NCI-H1930 (cell line): ENCODE results near the gene CLPTM1.
"Not testable (repeated sequence)": the region's sequence is repeated elsewhere in the genome, so short reads cannot be mapped to it uniquely, and the experiment has no call there.

Experiments used
- DNase-seq, 2 experiments: peaks; one replicate each; lab custom pipeline; 2025; lab: John Stamatoyannopoulos, UW

Gene CLPTM1

DNA sequence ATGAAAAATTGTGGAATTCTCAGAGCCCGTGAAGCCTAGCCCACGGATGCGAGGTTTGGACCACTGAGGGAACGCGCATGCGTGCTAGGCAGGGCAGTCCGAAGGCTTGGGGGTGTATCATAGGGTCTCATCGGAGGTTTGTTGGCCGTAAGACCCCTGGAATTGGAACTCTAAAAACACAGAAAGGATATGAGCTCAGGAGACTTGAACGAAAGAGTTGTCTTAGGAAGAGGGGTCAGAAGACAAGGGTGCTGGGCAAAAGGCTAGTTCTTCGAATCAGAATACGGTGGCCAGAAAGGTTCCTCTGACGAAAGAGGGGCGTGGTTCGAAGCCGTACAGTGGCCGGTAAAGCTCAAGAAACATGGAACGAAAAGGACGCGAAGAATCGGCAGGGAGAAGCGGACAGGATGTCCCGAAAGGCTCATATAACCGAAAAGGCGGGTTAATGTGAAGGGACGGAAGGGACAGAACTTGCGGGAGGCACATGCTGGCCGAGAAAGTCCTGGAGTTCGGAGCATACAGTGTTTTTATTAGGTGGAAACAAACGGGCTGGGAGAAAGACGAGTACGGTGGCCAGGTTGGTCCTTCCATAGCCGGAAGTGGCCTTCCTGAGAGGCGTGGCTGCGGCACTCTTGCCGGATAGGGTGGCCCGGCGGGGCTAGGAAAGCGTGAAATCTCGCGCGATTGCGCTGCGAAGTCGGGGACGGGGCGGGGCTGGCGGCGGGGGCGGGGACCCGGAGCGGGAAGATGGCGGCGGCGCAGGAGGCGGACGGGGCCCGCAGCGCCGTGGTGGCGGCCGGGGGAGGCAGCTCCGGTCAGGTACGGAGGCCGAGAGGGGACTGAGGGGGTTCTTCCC lies at the start of gene CLPTM1:
CLPTM1 (plus strand) TSS at position 732 of the 856 bp plus-strand sequence; CDS start at position 748, 16 bp downstream.
- peak; percentile 97 to 98 for DNase-seq

DNA sequence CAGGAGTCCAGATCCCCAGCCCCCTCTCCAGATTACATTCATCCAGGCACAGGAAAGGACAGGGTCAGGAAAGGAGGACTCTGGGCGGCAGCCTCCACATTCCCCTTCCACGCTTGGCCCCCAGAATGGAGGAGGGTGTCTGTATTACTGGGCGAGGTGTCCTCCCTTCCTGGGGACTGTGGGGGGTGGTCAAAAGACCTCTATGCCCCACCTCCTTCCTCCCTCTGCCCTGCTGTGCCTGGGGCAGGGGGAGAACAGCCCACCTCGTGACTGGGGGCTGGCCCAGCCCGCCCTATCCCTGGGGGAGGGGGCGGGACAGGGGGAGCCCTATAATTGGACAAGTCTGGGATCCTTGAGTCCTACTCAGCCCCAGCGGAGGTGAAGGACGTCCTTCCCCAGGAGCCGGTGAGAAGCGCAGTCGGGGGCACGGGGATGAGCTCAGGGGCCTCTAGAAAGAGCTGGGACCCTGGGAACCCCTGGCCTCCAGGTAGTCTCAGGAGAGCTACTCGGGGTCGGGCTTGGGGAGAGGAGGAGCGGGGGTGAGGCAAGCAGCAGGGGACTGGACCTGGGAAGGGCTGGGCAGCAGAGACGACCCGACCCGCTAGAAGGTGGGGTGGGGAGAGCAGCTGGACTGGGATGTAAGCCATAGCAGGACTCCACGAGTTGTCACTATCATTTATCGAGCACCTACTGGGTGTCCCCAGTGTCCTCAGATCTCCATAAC lies 49.6 kb upstream of the CLPTM1 start, which contains the start of gene APOE:
APOE (plus strand) TSS at position 360 of the 724 bp plus-strand sequence. CDS start 829 bp downstream, outside the sequence.
- DNase-seq, result no peak

DNA sequence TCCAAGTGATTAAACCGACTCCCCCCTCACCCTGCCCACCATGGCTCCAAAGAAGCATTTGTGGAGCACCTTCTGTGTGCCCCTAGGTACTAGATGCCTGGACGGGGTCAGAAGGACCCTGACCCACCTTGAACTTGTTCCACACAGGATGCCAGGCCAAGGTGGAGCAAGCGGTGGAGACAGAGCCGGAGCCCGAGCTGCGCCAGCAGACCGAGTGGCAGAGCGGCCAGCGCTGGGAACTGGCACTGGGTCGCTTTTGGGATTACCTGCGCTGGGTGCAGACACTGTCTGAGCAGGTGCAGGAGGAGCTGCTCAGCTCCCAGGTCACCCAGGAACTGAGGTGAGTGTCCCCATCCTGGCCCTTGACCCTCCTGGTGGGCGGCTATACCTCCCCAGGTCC lies 47.6 kb upstream of the CLPTM1 start:
- DNase-seq, result no peak

GRCh38 chr19:44908074-44908835 lies 46.9 kb upstream of the CLPTM1 start:
- no peak for DNase-seq

GRCh38 chr19:44908836-44909261 lies 46.3 kb upstream of the CLPTM1 start:
- no peak for DNase-seq

GRCh38 chr19:44909775-44910174 lies 45.4 kb upstream of the CLPTM1 start:
- no peak for DNase-seq

DNA sequence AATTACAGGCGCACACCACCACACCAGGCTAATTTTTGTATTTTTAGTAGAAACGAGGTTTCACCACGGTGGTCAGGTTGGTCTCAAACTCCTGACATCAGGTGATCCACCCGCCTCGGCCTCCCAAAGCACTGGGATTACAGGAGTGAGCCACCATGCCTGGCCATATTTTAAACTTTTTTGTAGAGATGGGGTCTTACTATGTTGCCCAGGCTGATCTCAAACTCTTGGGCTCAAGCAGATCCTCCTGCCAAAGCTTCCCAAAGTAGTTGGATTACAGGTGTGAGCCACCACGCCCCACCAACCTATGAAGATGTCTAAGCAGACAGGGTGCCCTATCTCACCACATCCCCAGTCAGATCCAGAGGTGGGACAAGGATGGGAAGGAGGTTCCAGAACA lies 43.3 kb upstream of the CLPTM1 start:
- DNase-seq, result not testable (repeated sequence)

DNA sequence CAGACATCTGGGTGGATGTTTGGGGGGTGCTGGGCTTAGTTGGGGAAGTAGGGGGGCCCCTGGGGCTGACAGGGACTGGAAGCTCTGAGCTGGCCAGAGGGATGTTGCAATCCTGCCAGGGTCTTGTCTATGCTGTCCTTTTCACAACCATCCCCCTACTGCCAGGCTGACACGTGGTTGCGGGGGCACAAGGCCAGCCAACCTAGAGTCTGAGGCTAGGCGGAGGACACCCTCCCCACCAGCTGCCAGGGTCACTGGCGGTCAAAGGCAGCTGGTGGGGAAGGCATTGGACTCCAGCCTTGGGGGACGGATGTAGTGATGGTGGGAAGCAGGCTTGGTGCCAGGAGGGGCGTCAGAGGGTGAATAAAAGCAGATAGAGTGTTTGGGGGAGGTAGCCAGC lies 42.3 kb upstream of the CLPTM1 start:
- no peak for DNase-seq

GRCh38 chr19:44913512-44914432 lies 41.4 kb upstream of the CLPTM1 start:
- DNase-seq, result not testable (repeated sequence)

DNA sequence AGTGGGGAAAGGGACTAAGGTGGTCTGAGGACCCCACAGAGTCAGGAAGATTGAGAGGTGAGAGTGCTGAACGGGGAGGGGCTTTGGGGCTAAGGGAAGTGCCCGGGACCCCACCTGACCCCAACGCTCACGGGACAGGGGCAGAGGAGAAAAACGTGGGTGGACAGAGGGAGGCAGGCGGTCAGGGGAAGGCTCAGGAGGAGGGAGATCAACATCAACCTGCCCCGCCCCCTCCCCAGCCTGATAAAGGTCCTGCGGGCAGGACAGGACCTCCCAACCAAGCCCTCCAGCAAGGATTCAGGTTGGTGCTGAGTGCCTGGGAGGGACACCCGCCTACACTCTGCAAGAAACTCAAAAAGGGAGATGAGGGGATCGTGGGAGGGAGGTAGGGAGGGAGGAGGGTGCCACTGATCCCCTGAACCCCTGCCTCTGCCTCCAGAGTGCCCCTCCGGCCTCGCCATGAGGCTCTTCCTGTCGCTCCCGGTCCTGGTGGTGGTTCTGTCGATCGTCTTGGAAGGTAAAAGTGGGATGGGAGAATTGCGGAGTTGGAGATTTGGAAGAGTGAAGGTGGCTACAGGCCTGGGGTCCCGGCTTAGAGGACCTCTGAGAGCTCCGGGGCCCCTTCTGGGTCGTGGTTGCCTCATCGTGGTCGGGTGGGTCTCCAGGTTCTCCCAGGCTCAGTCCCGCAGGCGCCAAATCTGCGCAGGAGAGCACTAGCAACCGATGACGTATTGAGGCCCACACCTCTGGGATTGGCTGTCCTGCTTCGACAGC lies 40.6 kb upstream of the CLPTM1 start, which contains the start of gene APOC1:
APOC1 (plus strand) TSS at position 176 of the 774 bp plus-strand sequence; CDS start at position 460, 284 bp downstream.
- DNase-seq, result peak; percentile 84 to 88

GRCh38 chr19:44924243-44924725 lies 30.9 kb upstream of the CLPTM1 start:
- no peak for DNase-seq

- DNase-seq, result no peak
Observed at GRCh38 chr19:44925114-44925891, 29.9 kb upstream of the CLPTM1 start.

GRCh38 chr19:44926245-44927077 lies 28.7 kb upstream of the CLPTM1 start:
- DNase-seq, result not testable (repeated sequence)

- DNase-seq, result no peak
Observed at GRCh38 chr19:44927746-44928145, 27.4 kb upstream of the CLPTM1 start.

DNA sequence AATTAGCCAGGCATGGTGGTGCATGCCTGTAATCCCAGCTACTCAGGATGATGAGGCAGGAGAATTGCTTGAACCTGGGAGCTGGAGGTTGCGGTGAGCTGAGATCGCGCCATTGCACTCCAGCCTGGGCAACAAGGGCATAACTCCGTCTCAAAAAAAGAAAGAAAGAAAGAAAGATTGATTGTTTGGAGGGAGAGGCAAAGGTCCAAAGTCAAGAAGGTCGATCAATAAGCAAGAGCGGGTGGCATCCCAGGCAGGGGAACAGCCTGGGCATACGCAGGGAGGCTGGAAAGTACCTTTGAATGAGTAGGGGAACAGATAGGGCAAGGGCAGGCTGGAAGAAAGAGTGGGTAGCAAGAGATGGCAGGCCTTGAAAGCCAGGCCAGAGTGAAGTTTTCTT lies 25.1 kb upstream of the CLPTM1 start:
- DNase-seq, result no peak

GRCh38 chr19:44931541-44931940 lies 23.6 kb upstream of the CLPTM1 start:
- DNase-seq, result no peak

- DNase-seq, result no peak
Observed at GRCh38 chr19:44939668-44940067, 15.5 kb upstream of the CLPTM1 start.

DNA sequence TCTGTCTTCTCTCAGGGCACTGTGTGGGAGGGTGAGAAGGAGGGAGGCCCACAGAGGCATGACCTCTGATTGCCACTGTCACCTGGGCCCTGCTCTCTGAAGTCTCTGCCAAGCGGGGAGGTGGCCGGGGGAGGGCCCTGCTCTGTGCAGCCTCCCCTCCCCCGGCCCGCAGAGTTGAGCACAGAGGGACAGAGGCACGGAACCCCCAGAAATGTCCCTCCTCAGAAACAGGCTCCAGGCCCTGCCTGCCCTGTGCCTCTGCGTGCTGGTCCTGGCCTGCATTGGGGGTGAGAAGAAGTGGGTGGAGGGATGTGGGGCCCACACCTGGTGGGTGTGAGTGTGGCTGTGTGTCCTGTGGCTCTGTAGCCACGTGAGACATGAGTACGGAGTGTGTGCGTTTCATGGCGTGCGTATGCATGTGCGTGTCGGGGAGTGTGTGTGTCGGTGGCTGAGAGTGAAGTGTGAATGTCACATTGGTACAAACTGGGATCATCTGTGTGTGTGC lies 13.1 kb upstream of the CLPTM1 start, which contains the start of gene APOC4:
APOC4 (plus strand) TSS at position 171 of the 505 bp plus-strand sequence; CDS start at position 212, 41 bp downstream.
- no peak for DNase-seq
